A549 treated with ZK216348 at 1 μM for 4 hours (cell line): Measurements from ENCODE around the gene COG7. TPM values are rescaled to one million over a fixed set of nuclear protein-coding genes. Genes with fewer than 3 reads are reported as not detected.

Experiments
- total RNA-seq: library from RNA; stranded (reverse); fragments of 200-300 nt; extraction: Qiagen RNA extraction; gene quantifications from 5 replicates; pipeline ENCODE4 v1.2.3, GENCODE V29; 2022; ENCODE audit warnings: low read depth

The COG7 gene
- 13.5 to 18.3 TPM (median 16.7 TPM) in 5 replicates for total RNA-seq

GRCh38 chr16:23452572-23453337 lies at the start of gene COG7:
COG7 (minus strand) TSS chr16:23453189; CDS start chr16:23452994, 195 bp downstream.

Other genes starting within 250 kb of the COG7 start
- gene SCNN1B, start 150.9 kb downstream of the COG7 start, total RNA-seq: 0.09 to 0.34 TPM (median 0.21 TPM) in 5 replicates
- gene GGA2, start 57.3 kb upstream of the COG7 start, total RNA-seq: 20.7 to 31.0 TPM (median 27.5 TPM) in 5 replicates
- 19.3 to 37.0 TPM (median 30.6 TPM) in 5 replicates for gene EARS2, start 104.2 kb upstream of the COG7 start, total RNA-seq
- gene UBFD1, start 104.5 kb upstream of the COG7 start, total RNA-seq: 32.6 to 69.2 TPM (median 54.2 TPM) in 5 replicates
- 138 to 194 TPM (median 173 TPM) in 5 replicates for gene NDUFAB1, start 143.1 kb upstream of the COG7 start, total RNA-seq
- gene PALB2, start 188.1 kb upstream of the COG7 start, total RNA-seq: 9.6 to 13.3 TPM (median 10.5 TPM) in 5 replicates
- 68.4 to 82.1 TPM (median 72.7 TPM) in 5 replicates for gene DCTN5, start 188.3 kb upstream of the COG7 start, total RNA-seq
- 160 to 173 TPM (median 168 TPM) in 5 replicates for gene PLK1, start 225.7 kb upstream of the COG7 start, total RNA-seq